HEK293 (cell line): ENCODE data around the gene TNS3.

Experiments
- ATF2 ChIP-seq: fragments of 450-650 bp; formaldehyde crosslinking; IDR thresholded peaks from 2 replicates; pipeline ENCODE4 v1.5.1; 2016; ENCODE audit warnings: missing biosample characterization, missing genetic modification characterization, low read depth
- CTCF ChIP-seq: fragments of 450-650 bp; formaldehyde crosslinking; IDR thresholded peaks from 2 replicates; pipeline ENCODE4 v1.5.1; 2016; ENCODE audit warnings: missing biosample characterization, missing genetic modification characterization
- ZNF274 ChIP-seq, 2 experiments: fragments of 200-500 bp in 1 of 2; fragments of 450-650 bp in 1 of 2; sonication (Bioruptor generic) in 1 of 2; formaldehyde crosslinking in 1 of 2; IDR thresholded peaks; 2 replicates each; pipeline versions ENCODE4 v1.5.1 to v1.6.1; 2014 to 2016; ENCODE audit warnings: borderline replicate concordance in 1 of 2, inconsistent platforms in 1 of 2, low read length in 1 of 2, missing biosample characterization in 1 of 2, missing genetic modification characterization in 1 of 2
- ZNF76 ChIP-seq: fragments of 450-650 bp; formaldehyde crosslinking; IDR thresholded peaks from 2 replicates; pipeline ENCODE4; 2016; ENCODE audit warnings: low read depth, missing biosample characterization, missing genetic modification characterization, borderline replicate concordance

- TF ChIP-seq CTCF = no peak
- TF ChIP-seq ZNF76 (tag by site-specific recombination) = no peak
- no peak for TF ChIP-seq ATF2 (tag by site-specific recombination)
- TF ChIP-seq ZNF274 (IDR thresholded peaks at IDR 0.05; ENCODE audit: low read length) = no peak
- TF ChIP-seq ZNF274 (tag by site-specific recombination; IDR thresholded peaks at IDR 0.05; ENCODE audit: borderline replicate concordance) = no peak
Observed at GRCh38 chr7:47354071-47354470, 227.8 kb downstream of the TNS3 start.
